Endodermal cell (in vitro differentiated cells): ENCODE results near the gene AHRR. TPM values are rescaled to one million over a fixed set of nuclear protein-coding genes. Genes with fewer than 3 reads are reported as not detected.
"Not testable (repeated sequence)": the region's sequence is repeated elsewhere in the genome, so short reads cannot be mapped to it uniquely, and the experiment has no call there.

Experiments used
- DNase-seq: peaks from one replicate; pipeline ENCODE4 v3.0.0-alpha.2; 2017
- H3K27ac ChIP-seq: 2 replicates; pipeline ENCODE4 v1.5.1; 2013; ENCODE audit warnings: mild to moderate bottlenecking, low read depth, low read length, moderate library complexity
- H3K27me3 ChIP-seq: 2 replicates; pipeline ENCODE4 v1.6.1; 2013; ENCODE audit warnings: mild to moderate bottlenecking, low read length, moderate library complexity; ENCODE audit not compliant: insufficient read depth, control insufficient read depth, poor library complexity, severe bottlenecking
- H3K36me3 ChIP-seq: 2 replicates; pipeline ENCODE4 v1.7.0; 2013; ENCODE audit warnings: mild to moderate bottlenecking, low read length, moderate library complexity; ENCODE audit not compliant: control insufficient read depth, insufficient read depth
- H3K4me1 ChIP-seq: one replicate; pipeline ENCODE4 v1.7.0; 2013; ENCODE audit warnings: low read length; ENCODE audit not compliant: control insufficient read depth, insufficient read depth
- H3K4me3 ChIP-seq: 2 replicates; pipeline ENCODE4 v1.5.1; 2013; ENCODE audit warnings: mild to moderate bottlenecking, low read length, moderate library complexity
- H3K9ac ChIP-seq: 2 replicates; pipeline ENCODE4 v1.6.1; 2013; ENCODE audit warnings: mild to moderate bottlenecking, low read length, moderate library complexity; ENCODE audit not compliant: poor library complexity, severe bottlenecking; ENCODE audit errors: extremely low read depth
- H3K9me3 ChIP-seq: 2 replicates; pipeline ENCODE4 v1.6.1; 2013; ENCODE audit warnings: mild to moderate bottlenecking, low read length, moderate library complexity; ENCODE audit not compliant: control insufficient read depth
- H3K27ac Mint-ChIP-seq: 2 replicates; pipeline ENCODE4 v1.8.0; 2020; ENCODE audit warnings: mixed read lengths
- H3K27me3 Mint-ChIP-seq: 2 replicates; pipeline ENCODE4 v1.8.0; 2021; ENCODE audit warnings: mild to moderate bottlenecking, mixed read lengths; ENCODE audit not compliant: insufficient read depth
- H3K36me3 Mint-ChIP-seq: 2 replicates; pipeline ENCODE4 v1.8.0; 2020; ENCODE audit warnings: low read depth, mixed read lengths
- H3K4me1 Mint-ChIP-seq: 2 replicates; pipeline ENCODE4 v1.8.0; 2020; ENCODE audit warnings: mixed read lengths
- H3K4me3 Mint-ChIP-seq: 2 replicates; pipeline ENCODE4 v1.8.0; 2020; ENCODE audit warnings: mild to moderate bottlenecking, moderate library complexity, mixed read lengths
- H3K9me3 Mint-ChIP-seq: 2 replicates; pipeline ENCODE4 v1.8.0; 2020; ENCODE audit warnings: mild to moderate bottlenecking, mixed read lengths
- WGBS, 2 experiments: methylation state at CpG; one replicate each; pipeline versions ENCODE4 v1.1.5 to v1.1.7; 2013; ENCODE audit warnings: missing lambda C conversion rate in 2 of 2, mixed read lengths in 1 of 2; ENCODE audit not compliant: insufficient coverage in 1 of 2, insufficient read length in 1 of 2; 5-methylcytosine and 5-hydroxymethylcytosine counted together
- total RNA-seq, 2 donors: library from RNA; stranded (reverse); fragmentation: NEBNext Ultra II Directional in 1 of 2; extraction: Animal tissue kit (Norgen Biotek cat#: 25700) in 1 of 2; gene quantifications; 2 replicates in 1 of 2; 3 replicates in 1 of 2; pipeline ENCODE4 v1.2.1, GENCODE V29; 2021
- TF ChIP-seq, protein P1 (sequence below): fragments of 200-600 bp; sonication (generic); conservative IDR thresholded peaks from 2 replicates; pipeline ENCODE4 v1.5.0; 2021; ENCODE audit warnings: antibody characterized with exemption, mild to moderate bottlenecking

AHRR gene
- total RNA-seq, 2 donors from 2014 or later = 1.4 to 2.0 TPM

GRCh38 chr5:369151-369868 is 47.8 kb downstream of the AHRR start:
- Histone ChIP-seq H3K4me3 (no peak overlapping the region), H3K9me3 (peaks cover 12% of the 10 kb centered on the region), H3K27ac (no peak overlapping the region), H3K9ac (no peak overlapping the region), H3K27me3 (peaks cover 25% of the 10 kb centered on the region), H3K36me3 (no peaks in the 10 kb centered on the region), H3K4me1 (no peaks in the 10 kb centered on the region)
- Mint-ChIP-seq H3K36me3 (no peaks in the 10 kb centered on the region), H3K27me3 (peaks cover 5% of the 10 kb centered on the region), H3K4me1 (no peaks in the 10 kb centered on the region), H3K27ac (no peak overlapping the region), H3K9me3 (peaks cover 7% of the 10 kb centered on the region), H3K4me3 (no peak overlapping the region)
- TF ChIP-seq, protein P1, sequence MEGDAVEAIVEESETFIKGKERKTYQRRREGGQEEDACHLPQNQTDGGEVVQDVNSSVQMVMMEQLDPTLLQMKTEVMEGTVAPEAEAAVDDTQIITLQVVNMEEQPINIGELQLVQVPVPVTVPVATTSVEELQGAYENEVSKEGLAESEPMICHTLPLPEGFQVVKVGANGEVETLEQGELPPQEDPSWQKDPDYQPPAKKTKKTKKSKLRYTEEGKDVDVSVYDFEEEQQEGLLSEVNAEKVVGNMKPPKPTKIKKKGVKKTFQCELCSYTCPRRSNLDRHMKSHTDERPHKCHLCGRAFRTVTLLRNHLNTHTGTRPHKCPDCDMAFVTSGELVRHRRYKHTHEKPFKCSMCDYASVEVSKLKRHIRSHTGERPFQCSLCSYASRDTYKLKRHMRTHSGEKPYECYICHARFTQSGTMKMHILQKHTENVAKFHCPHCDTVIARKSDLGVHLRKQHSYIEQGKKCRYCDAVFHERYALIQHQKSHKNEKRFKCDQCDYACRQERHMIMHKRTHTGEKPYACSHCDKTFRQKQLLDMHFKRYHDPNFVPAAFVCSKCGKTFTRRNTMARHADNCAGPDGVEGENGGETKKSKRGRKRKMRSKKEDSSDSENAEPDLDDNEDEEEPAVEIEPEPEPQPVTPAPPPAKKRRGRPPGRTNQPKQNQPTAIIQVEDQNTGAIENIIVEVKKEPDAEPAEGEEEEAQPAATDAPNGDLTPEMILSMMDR = no peak
- peak; percentile 45 for DNase-seq
- WGBS, 2 experiments = 81 to 86% methylated on average over 11 to 14 of the region's 15 CpGs

DNA sequence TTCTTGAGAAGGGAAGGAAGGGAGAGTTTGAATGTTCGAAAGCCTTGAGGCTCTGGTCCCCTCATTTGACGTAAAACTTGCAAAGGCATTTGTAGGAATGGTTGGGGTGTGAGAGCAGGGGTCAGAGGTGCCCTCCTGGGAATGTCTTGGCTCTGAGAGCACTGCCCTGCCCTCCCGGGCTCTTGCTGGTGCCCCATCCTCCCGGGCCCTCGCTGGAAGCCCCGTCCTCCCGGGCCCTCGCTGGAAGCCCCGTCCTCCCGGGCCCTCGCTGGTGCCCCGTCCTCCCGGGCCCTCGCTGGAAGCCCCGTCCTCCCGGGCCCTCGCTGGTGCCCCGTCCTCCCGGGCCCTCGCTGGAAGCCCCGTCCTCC is 48.3 kb downstream of the AHRR start:
- not testable (repeated sequence) for H3K9me3 ChIP-seq, H3K27ac Mint-ChIP-seq, H3K4me3 Mint-ChIP-seq, H3K4me3 ChIP-seq, H3K36me3 ChIP-seq, H3K9ac ChIP-seq, H3K36me3 Mint-ChIP-seq, H3K4me1 ChIP-seq, H3K4me1 Mint-ChIP-seq, H3K27ac ChIP-seq, H3K9me3 Mint-ChIP-seq
- DNase-seq = peak; percentile 26
- WGBS, 2 experiments = 91 to 100% methylated on average over 3 to 21 of the region's 21 CpGs
- H3K27me3 Mint-ChIP-seq = peaks cover 10% of the 10 kb centered on the region
- peaks cover 31% of the 10 kb centered on the region for H3K27me3 ChIP-seq

- H3K27me3 Mint-ChIP-seq = peaks cover 14% of the 10 kb centered on the region
- no peak overlapping the region for H3K27ac ChIP-seq
- H3K36me3 Mint-ChIP-seq = no peaks in the 10 kb centered on the region
- TF ChIP-seq, protein P1 = no peak
- no peak overlapping the region for H3K27ac Mint-ChIP-seq
- H3K9me3 Mint-ChIP-seq = peaks cover under 1% of the 10 kb centered on the region
- H3K27me3 ChIP-seq = peaks cover 37% of the 10 kb centered on the region
- no peak overlapping the region for H3K9ac ChIP-seq
- no peak overlapping the region for H3K4me3 Mint-ChIP-seq
- no peaks in the 10 kb centered on the region for H3K4me1 ChIP-seq
- DNase-seq = peak; percentile 33
- no peak overlapping the region for H3K4me3 ChIP-seq
- peaks cover 1% of the 10 kb centered on the region for H3K9me3 ChIP-seq
- no peaks in the 10 kb centered on the region for H3K36me3 ChIP-seq
- no peaks in the 10 kb centered on the region for H3K4me1 Mint-ChIP-seq
- 91 to 94% methylated on average over 5 to 14 of the region's 14 CpGs for WGBS, 2 experiments
Observed at GRCh38 chr5:370311-370958, 48.9 kb downstream of the AHRR start.
